Epithelial cell of prostate (primary cell): ENCODE results near the gene TWNK.
"Not testable (repeated sequence)": the region's sequence is repeated elsewhere in the genome, so short reads cannot be mapped to it uniquely, and the experiment has no call there.

ENCODE experiments used
- DNase-seq: peaks from one replicate; pipeline ENCODE4 v3.0.0-alpha.2; 2011; ENCODE audit warnings: low read depth, low spot score
- H3K27ac ChIP-seq: fragments of 450-650 bp; 2 replicates; pipeline ENCODE4 v1.5.1; 2017; ENCODE audit warnings: mild to moderate bottlenecking

Gene TWNK

GRCh38 chr10:100972115-100972903 is 15.0 kb upstream of the TWNK start:
- H3K27ac ChIP-seq, result no peak overlapping the region
- no peak for DNase-seq

- no peak overlapping the region for H3K27ac ChIP-seq
- no peak for DNase-seq
Observed at GRCh38 chr10:100972904-100973535, 14.3 kb upstream of the TWNK start.

DNA sequence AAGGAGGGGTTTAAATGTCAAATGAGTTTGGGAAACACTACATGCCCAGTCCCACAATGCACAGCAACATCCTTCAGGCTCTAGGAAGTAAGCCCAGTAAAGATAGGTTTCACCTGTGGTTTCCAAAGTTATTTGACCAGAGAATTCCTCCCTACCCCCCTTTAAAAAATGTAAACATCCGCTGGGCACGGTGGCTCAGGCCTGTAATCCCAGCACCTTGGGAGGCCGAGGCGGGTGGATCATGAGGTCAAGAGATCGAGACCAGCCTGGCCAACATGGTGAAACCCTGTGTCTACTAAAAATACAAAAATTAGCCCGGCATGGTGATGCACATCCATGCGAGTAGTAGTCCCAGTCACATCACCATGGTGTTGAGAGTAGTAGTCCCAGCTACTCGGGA is 11.9 kb upstream of the TWNK start:
- DNase-seq, result not testable (repeated sequence)

DNA sequence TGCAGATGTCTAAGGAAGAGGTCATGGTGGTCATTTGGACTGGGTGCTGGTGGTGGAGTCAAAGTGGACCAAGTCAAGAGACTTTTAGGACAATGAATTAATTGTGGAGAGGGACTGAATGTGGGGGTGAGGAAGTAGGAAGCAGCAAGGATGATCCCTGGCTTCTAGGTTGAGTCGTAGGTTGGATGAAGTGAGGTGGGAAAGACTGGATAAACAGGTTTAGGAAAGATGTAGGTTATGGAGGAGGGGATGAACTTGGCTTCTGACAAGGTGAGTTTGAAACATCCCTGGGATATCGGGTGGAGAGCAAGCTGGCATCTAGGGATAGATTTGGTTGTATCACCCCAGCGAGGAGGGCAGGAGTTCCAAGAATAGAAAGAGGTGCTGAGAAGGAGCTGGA is 10.4 kb upstream of the TWNK start:
- H3K27ac ChIP-seq, result no peak overlapping the region
- DNase-seq, result no peak

More for the DNA sequence above, 11.9 kb upstream of the TWNK start:
- H3K27ac ChIP-seq, result not testable (repeated sequence)

DNA sequence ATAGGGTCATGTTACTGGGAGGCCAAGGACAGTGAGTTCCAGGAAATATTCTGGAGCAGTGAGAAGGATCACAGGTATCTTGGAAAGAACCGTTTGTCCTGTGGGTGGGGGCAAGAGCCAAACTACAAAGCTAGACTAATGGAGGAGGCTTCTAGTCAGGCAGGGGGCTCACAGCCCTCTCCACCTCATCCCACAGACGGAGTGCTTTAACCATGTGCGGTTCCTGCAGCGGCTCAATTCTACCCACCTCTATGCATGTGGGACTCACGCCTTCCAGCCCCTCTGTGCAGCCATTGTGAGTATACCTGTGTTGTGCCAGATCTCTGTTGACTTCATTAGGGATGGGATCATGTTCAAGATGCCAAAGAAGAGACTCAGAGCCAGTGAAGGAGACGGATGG is 9.9 kb upstream of the TWNK start:
- H3K27ac ChIP-seq, result no peak overlapping the region
- DNase-seq, result no peak

DNA sequence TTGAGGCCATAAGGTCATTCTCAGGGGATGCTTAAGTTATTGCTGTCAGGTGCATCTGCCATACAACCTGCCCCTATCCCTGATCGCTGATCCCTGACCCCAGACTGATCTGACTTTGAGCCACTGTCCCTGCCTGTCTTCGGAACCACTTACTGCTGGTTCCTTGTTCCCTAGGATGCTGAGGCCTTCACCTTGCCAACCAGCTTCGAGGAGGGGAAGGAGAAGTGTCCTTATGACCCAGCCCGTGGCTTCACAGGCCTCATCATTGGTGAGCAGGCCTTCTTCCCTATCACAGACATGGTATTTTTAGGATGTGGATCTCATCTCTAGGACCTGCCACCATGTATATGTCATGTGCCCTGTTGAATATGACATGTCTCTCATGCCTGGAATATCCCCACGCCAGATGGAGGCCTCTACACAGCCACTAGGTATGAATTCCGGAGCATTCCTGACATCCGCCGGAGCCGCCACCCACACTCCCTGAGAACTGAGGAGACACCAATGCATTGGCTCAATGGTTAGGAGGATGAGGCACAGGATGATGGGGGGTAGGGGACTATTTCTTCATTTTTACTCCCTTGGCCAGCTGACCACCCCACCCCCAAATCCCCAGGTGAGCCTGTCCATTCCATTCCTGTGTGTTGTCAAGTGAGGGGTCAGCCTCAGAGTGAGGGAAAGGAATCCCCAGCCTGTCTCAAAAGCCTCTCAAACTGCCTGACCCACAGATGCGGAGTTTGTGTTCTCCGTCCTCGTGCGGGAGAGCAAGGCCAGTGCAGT is 9.0 kb upstream of the TWNK start:
- DNase-seq, result no peak
- no peak overlapping the region for H3K27ac ChIP-seq

GRCh38 chr10:100978901-100979195 is 8.5 kb upstream of the TWNK start:
- no peak overlapping the region for H3K27ac ChIP-seq
- no peak for DNase-seq

DNA sequence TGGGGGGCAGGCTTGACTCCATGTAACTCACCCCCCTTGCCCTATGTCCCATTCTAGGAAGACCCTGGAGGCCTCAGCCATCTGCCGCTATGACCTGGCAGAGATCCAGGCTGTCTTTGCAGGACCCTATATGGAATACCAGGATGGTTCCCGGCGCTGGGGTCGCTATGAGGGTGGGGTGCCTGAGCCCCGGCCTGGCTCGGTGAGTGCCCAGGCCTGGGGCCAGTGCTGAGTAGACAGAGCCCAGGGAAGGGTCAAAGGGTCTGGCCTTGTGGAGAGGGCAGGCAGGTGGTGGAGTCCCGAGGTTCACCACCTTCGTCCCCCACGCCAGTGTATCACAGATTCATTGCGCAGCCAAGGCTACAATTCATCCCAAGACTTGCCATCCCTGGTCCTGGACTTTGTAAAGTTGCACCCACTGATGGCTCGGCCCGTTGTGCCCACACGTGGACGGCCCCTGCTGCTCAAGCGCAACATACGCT is 7.5 kb upstream of the TWNK start:
- DNase-seq, result no peak
- H3K27ac ChIP-seq, result no peak overlapping the region

DNA sequence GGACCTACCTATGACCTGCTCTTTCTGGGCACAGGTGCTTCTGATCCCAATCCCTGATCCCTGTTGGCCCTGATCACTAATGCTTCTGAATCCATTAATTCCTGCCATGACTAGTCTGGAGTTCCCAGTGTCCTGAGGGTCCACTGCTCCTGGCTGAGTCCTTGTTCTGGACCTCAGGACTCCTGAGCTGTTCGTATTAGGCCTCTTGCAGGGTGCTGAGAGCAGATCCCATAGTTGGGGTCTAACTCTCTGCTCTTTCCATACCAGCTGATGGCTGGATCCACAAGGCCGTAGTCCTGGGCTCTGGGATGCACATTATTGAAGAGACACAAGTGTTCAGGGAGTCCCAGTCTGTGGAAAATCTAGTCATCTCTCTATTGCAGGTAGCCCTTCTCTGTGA is 7.0 kb upstream of the TWNK start:
- no peak overlapping the region for H3K27ac ChIP-seq
- no peak for DNase-seq

GRCh38 chr10:100980711-100981110 is 6.6 kb upstream of the TWNK start:
- no peak for DNase-seq
- H3K27ac ChIP-seq, result no peak overlapping the region

GRCh38 chr10:100981178-100981772 is 6.1 kb upstream of the TWNK start:
- no peak overlapping the region for H3K27ac ChIP-seq
- DNase-seq, result no peak

DNA sequence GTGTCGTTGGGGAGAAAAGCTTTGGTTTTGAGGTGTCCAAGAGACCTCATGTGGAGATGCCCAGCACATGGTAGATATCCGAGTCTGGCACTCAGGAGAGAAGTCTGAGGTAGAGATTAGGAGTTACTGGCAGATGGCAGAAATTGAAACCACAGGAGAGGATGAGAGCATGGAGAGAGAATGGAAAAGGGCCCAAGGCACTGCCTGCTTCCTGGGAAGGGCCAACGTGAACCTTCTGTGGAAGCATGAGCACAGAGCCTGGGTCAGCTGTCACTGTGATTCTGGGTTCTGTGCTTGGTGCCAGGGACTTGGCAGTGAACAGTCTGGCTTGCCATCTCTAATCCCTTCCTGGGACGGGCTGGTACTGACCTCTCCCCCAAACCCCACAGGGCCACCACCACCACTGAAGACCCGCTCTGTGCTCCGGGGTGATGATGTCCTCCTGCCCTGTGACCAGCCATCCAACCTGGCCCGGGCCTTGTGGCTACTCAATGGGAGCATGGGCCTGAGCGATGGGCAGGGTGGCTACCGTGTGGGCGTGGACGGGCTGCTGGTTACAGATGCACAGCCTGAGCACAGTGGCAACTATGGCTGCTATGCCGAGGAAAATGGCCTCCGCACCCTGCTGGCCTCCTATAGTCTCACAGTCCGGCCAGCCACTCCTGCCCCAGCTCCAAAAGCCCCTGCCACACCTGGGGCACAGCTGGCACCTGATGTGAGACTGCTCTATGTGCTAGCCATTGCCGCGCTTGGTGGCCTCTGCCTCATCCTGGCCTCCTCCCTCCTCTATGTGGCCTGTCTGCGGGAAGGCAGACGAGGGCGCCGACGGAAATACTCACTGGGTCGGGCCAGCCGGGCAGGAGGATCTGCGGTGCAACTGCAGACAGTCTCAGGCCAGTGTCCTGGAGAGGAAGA is 4.2 kb upstream of the TWNK start:
- no peak for DNase-seq

GRCh38 chr10:100983868-100984671 is 3.3 kb upstream of the TWNK start:
- H3K27ac ChIP-seq, result no peak overlapping the region

More for the DNA sequence above, 4.2 kb upstream of the TWNK start:
- no peak overlapping the region for H3K27ac ChIP-seq

DNA sequence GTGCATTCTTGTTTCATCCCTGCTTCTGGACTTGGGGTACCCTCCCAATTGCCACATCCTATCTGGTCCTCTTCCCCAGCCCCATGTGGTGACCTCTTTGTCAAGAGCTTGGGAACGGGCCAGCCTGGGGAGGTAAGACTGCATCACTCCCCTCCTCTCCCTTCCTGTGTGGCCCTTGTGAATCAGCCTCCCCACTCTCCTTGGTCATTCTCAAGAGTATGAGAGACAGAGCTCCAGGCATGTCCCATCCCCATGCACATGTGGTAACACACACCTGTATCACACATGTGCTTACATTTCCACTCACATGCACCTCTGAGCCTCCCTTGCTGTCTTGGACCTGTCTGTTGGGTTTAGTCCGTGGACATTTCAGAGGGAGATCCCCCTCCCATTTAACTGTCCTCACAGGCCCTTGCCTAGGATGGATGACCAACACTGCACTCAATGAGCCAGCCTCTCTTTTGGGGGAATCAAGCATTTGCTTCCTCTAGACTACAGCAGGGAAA is 2.6 kb upstream of the TWNK start:
- DNase-seq, result no peak
- no peak overlapping the region for H3K27ac ChIP-seq

More at GRCh38 chr10:100983868-100984671, 3.3 kb upstream of the TWNK start:
- DNase-seq, result no peak

GRCh38 chr10:100985336-100985735 is 2.0 kb upstream of the TWNK start:
- DNase-seq, result no peak
- no peak overlapping the region for H3K27ac ChIP-seq

- no peak for DNase-seq
- H3K27ac ChIP-seq, result peak overlapping the region; percentile 81
Observed at GRCh38 chr10:100986623-100986951, 756 bp upstream of the TWNK start.

GRCh38 chr10:100987685-100988049 is 324 bp downstream of the TWNK start:
- peak overlapping the region; percentile 81 for H3K27ac ChIP-seq
- DNase-seq, result no peak

- no peak overlapping the region for H3K27ac ChIP-seq
- no peak for DNase-seq
Observed at GRCh38 chr10:100988166-100988565, 823 bp downstream of the TWNK start.

DNA sequence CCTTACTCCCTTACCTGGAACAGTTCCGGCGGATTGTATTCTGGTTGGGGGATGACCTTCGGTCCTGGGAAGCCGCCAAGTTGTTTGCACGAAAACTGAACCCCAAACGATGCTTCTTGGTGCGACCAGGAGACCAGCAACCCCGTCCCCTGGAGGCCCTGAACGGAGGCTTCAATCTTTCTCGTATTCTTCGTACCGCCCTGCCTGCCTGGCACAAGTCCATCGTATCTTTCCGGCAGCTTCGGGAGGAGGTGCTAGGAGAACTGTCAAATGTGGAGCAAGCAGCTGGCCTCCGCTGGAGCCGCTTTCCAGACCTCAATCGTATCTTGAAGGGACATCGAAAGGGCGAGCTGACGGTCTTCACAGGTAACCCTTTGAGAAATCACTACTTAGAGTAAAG is 1.7 kb downstream of the TWNK start:
- no peak overlapping the region for H3K27ac ChIP-seq

More for the DNA sequence above, 1.7 kb downstream of the TWNK start:
- no peak for DNase-seq
